Forelimb muscle (tissue), 1 donor: ENCODE data around the gene LENG8. TPM values are rescaled to one million over a fixed set of nuclear protein-coding genes. Genes with fewer than 3 reads are reported as not detected.
"Not testable (repeated sequence)": the region's sequence is repeated elsewhere in the genome, so short reads cannot be mapped to it uniquely, and the experiment has no call there.

Experiments used
- DNase-seq: peaks from one replicate; pipeline ENCODE4 v3.0.0-alpha.2; 2013; ENCODE audit warnings: low read depth
- polyA plus RNA-seq: library from polyadenylated mRNA; unstranded; fragments of 120-200 nt; gene quantifications from one replicate; pipeline ENCODE4 v1.2.1, GENCODE V29; 2013; ENCODE audit not compliant: insufficient read length

LENG8 gene
- polyA plus RNA-seq, 1 donor = 120 TPM

GRCh38 chr19:54478677-54479266, 29.8 kb downstream of the LENG8 start:
- no peak for DNase-seq

- DNase-seq = no peak
These were observed 31.1 kb downstream of the LENG8 start for GRCh38 chr19:54480051-54480450.

- DNase-seq = no peak
These were observed 32.4 kb downstream of the LENG8 start for GRCh38 chr19:54481326-54481930.

- DNase-seq = no peak
These were observed 33.9 kb downstream of the LENG8 start for GRCh38 chr19:54482889-54483288.

- DNase-seq = no peak
These were observed 35.5 kb downstream of the LENG8 start for GRCh38 chr19:54484451-54484850.

GRCh38 chr19:54485851-54486250, 36.9 kb downstream of the LENG8 start:
- DNase-seq = no peak

- DNase-seq = no peak
These were observed 40.3 kb downstream of the LENG8 start for GRCh38 chr19:54489341-54489740.

- no peak for DNase-seq
These were observed 40.8 kb downstream of the LENG8 start for GRCh38 chr19:54489766-54490165.

- no peak for DNase-seq
These were observed 43.6 kb downstream of the LENG8 start for GRCh38 chr19:54492568-54492967.

- not testable (repeated sequence) for DNase-seq
These were observed 44.1 kb downstream of the LENG8 start for GRCh38 chr19:54493056-54493455.

GRCh38 chr19:54493967-54494585, 45.1 kb downstream of the LENG8 start:
- DNase-seq = no peak

- not testable (repeated sequence) for DNase-seq
These were observed 46.3 kb downstream of the LENG8 start for GRCh38 chr19:54495284-54495683.

- DNase-seq = not testable (repeated sequence)
These were observed 48.9 kb downstream of the LENG8 start for GRCh38 chr19:54497747-54498450.

- not testable (repeated sequence) for DNase-seq
These were observed 49.4 kb downstream of the LENG8 start for GRCh38 chr19:54498451-54498772.

GRCh38 chr19:54502518-54503048, 53.6 kb downstream of the LENG8 start, which contains the start of gene LAIR2:
LAIR2 (plus strand) TSS chr19:54502831; CDS start chr19:54502919, 88 bp downstream.
- no peak for DNase-seq

- DNase-seq = not testable (repeated sequence)
These were observed 56.5 kb downstream of the LENG8 start for GRCh38 chr19:54505542-54505941.

- no peak for DNase-seq
These were observed 57.1 kb downstream of the LENG8 start for GRCh38 chr19:54506079-54506478.

GRCh38 chr19:54507038-54507717, 58.2 kb downstream of the LENG8 start:
- not testable (repeated sequence) for DNase-seq

- no peak for DNase-seq
These were observed 58.8 kb downstream of the LENG8 start for GRCh38 chr19:54507824-54508223.

GRCh38 chr19:54508487-54508886, 59.5 kb downstream of the LENG8 start:
- not testable (repeated sequence) for DNase-seq

- DNase-seq = not testable (repeated sequence)
These were observed 60.4 kb downstream of the LENG8 start for GRCh38 chr19:54509200-54509940.
